GM19023 (cell line): Measurements from ENCODE around the gene RAB36.

Experiments used
- ATAC-seq: cut with Tn5 transposase; IDR thresholded peaks from one replicate; pipeline ENCODE4 v1.9.1; 2021; ENCODE audit warnings: mild to moderate bottlenecking, moderate library complexity; ENCODE audit not compliant: unreplicated experiment

RAB36 gene, protein sequence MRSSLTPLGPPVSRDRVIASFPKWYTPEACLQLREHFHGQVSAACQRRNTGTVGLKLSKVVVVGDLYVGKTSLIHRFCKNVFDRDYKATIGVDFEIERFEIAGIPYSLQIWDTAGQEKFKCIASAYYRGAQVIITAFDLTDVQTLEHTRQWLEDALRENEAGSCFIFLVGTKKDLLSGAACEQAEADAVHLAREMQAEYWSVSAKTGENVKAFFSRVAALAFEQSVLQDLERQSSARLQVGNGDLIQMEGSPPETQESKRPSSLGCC

DNA sequence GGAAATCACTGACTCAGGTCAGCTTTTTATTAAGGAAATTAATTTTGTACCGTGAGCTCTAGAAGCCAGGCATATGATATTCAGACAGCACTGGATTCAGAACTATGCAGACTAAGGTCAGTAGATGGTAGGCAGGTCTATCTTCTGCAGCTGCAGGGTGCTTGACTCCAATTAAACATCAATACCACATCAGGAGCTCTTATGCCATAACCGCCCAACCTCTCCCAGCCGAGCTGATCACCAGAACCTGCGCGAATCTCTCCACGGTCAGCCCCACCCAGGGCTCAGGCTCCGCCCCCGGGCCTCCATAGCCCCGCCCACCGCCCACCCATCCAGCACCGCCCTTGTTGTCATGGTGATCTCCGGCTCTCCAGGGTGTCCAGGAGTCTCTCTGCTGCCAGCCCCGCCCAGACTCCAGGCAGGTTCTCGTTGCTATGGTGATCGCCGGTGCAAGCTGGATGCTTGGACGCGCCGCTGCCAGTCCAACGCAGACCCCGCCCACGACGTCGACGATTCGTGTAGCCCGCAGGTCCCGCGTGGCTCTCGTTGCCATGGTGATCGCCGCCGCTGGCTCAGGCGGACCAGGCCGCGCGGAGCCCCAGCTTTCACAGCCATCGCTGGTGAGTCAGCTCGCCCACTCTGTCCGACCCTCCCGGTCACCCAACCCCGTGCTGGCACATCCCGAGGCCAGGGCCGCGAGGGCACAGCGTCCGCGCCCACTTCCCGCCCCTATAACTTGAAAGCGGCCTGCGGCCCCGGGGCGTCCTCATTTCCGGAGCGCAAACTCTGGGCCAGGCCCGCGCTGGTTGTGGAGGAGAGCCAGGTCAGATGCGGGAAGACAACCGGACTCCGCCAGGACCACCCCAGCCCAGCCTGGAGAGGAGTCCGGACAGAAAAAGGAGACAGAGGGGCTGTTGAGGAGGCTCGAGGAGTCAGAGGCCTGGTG is at the start of gene RAB36:
Gene RAB36, plus strand, starts transcription at position 546 of the 946 bp plus-strand sequence. CDS start 1,140 bp downstream, outside the sequence.
- no peak for ATAC-seq

DNA sequence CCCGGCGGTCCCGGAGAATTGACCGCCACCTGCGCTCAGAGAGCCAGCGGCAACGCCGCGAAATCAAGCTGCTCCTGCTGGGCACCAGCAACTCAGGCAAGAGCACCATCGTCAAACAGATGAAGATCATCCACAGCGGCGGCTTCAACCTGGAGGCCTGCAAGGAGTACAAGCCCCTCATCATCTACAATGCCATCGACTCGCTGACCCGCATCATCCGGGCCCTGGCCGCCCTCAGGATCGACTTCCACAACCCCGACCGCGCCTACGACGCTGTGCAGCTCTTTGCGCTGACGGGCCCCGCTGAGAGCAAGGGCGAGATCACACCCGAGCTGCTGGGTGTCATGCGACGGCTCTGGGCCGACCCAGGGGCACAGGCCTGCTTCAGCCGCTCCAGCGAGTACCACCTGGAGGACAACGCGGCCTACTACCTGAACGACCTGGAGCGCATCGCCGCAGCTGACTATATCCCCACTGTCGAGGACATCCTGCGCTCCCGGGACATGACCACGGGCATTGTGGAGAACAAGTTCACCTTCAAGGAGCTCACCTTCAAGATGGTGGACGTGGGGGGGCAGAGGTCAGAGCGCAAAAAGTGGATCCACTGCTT is 49.4 kb upstream of the RAB36 start:
- ATAC-seq: no peak

DNA sequence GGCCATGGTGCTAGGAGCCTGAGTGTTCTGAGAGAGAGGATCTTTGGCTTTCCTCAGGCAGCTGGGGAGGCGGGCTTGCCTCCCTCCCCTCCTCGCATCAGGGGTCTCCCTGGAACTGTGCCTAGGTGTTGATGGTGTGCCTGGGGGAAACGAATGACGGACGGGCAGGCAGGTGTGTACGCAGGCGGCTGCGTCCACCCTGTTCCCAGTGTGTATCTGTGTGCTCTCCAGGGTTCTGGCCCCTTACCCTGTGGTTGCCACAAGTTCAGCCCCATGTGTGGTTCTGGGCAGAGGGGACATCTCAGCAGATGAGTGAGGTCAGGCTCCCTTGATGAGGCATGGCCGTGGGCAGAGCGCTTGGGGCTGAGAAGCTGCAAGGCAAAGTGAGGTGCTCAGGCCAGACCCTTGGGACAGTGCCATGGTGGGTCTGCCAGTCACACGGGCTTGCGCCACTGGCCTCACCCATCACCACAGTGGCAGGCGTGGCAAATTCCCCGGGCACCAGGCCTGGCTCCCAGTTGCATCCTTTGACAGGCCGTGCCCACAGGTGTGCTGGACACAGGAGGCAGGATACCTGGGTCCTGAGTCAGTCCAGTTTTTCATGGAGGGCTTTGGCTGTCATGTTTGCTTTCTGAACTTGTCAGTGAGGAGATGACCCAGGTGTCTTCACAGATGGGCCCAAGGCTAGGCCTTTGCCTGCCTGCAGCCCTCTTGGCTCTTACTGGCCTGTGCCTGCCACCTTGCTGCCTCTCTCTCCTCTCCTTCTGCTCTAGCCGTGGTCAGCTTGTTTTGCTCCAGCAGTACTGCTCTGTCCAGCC is 47.7 kb upstream of the RAB36 start:
- no peak for ATAC-seq

DNA sequence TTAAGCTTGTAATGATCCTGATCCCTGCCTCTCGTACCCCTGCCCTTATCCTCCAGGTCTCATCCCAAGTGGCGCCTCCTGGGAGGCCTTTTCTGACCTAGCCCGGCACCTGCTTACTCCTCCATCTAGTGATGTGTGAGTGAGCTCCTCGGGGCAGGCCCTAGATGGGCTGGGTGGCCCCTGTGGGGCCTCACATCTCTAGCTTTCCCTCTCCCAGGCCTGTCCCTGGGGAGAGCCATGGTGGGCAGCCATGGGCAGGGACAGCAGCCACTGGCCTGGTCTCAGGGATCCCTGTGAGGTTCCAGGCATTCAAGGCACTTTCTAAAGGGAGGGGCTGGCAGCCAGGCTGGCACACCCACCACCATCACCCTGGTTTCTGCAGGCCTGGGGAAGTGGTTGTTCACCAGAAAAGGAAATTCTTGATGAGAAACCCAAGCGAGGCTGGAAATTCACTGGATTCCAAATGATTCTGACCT is 47.0 kb upstream of the RAB36 start:
- no peak for ATAC-seq

DNA sequence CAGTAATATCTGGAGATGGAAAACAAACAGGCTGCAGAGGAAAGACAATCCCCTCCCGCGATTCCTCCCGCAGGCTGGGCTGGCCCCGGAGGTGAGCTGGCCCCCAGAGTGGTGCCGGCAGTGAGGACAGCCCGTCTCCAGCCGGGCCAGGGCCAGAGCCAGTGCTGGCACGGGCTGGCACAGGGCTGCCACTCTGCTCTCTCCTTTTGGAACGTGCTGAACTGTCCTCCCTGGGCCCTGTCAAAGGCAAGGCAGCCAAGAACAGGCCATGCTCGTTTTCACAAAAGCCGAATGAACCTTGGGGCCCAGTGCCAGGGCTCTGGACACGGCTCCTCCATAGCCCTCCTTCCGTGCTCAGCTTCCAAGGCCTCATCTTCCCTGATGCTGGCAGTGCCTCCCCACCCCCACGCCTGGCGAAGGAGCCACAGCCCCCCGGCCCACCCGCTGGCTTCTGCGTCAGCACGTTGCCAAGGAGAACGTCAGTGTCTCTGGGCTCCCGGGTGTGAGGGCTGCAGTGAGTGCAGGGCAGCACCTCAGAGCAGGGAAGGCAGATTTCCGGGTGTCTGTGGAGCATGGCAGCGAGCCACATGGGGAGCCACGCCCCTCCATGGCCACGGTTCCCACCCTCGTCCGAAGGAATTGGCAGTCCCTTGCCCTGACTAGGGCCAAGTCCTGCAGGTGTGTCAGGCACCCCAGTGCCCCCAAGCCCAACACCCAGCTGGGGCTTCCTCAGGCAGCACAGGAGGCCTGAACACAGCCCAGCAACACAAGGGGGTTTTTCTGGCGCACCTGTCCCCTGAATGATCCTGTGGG is 46.4 kb upstream of the RAB36 start:
- ATAC-seq: no peak

DNA sequence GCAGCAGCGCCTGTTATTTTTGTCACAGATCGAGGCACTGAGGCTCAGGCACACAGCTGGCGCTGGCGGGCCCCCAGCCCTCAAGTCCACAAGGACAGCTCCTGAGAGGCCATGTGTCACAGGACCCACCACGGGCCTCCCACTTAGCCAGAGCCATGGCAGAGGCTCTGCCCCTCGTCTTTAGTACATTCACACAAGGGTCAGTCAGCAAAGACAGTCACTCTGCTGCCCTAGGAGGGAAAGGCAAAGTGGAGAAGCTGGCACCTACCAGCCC is 45.8 kb upstream of the RAB36 start:
- no peak for ATAC-seq

DNA sequence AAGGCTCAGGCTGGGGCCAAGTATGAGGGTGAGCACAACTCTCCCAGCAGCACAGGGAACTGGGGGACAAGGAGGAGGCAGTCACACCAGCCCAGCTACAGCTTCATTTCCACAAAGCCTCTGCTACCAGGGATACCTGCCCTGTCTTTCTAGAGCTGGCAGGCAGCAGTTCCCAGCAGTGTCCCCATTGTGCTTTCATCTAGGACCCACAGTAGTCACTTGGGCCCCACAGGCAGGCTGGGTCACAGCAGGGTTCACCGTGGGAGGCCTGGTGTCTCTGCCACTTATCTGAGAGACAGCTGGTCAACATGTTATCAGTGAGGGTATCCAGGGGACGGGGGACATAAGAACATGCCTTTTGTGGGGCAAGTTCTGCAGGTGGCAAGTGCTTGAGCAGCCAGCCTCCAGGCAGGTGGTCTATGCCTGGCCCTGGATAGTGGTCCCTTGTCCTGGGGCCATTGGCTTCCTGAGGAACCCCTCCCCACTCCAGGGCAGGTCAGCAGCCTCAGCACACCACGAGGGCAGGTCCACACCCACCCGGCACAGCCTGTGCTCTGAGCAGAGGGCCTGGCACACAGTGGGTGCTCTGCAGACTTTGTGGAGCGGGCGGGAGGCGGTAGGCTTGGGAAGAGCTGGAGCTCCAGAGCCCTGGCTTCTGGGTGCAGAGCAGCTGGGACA is 45.0 kb upstream of the RAB36 start:
- ATAC-seq: no peak

DNA sequence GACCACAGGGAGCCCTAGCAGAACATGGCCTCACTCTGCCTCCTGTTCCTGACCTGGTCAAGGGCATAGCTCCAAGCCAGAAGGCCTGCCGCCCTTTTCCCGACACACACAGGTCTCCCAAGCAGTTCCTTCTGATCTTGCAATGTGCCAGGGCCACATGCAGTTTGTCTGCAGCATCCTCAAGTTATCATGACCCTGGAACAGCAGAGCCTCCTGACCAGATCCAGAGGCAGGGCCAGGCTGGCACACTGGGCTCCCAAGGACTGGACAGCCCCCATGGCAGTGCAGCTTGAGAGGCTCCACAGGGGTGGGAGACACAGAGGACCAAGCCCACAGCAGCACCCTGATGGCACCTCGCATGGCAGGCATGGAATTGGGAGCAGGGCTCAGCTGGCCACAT is 43.8 kb upstream of the RAB36 start:
- ATAC-seq: no peak

DNA sequence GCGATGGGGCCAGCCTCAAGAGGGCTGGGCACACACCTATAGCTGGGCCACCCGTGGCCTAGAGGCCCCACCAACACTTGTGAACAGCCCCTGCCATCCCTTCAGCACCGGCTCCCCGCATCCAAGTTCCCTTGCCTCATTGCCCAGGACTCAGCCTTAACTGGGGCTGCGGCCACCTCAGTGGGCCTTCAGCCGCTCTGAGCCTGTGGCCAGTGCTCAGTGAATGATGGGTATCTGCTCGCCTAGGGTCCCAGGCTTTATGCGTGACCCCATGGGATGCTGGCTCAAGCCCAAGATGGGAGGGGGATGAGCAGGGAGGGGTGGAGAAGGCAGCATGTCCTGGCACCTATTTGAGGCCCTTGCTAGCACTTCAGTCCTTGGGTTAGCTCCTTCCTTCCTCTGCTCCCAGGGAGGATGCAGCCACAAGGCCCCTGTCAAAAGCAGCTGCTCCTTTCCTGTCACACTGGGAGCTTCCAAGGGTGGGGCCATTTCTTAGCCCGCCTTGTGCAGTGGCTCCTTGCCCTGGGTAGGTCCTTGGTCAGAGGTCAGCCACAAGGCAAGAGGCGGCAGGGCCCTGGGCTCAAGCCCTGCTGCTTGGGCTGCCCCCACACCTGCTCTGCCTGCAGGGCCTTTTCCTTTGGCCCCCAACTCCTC is 43.1 kb upstream of the RAB36 start:
- no peak for ATAC-seq

DNA sequence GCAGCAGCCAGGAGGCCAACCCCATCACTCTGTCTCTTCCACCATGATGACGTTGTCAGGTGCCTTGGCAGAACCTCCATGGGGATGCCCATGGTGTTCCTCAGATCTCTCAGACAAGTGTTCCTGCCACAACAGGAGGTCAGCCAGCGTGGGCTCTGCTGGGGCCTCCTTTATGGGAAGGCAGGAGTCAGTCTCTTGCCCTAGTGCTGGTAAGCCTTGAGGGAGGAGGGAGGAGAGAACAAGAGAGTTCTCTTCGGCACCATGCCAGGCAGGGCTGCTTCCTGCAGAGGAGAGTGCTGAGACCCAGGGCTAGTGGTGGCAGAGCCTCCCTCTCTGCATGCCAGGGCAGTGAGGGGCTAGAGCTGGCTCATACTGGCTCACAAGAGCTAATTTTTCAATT is 42.5 kb upstream of the RAB36 start:
- no peak for ATAC-seq

DNA sequence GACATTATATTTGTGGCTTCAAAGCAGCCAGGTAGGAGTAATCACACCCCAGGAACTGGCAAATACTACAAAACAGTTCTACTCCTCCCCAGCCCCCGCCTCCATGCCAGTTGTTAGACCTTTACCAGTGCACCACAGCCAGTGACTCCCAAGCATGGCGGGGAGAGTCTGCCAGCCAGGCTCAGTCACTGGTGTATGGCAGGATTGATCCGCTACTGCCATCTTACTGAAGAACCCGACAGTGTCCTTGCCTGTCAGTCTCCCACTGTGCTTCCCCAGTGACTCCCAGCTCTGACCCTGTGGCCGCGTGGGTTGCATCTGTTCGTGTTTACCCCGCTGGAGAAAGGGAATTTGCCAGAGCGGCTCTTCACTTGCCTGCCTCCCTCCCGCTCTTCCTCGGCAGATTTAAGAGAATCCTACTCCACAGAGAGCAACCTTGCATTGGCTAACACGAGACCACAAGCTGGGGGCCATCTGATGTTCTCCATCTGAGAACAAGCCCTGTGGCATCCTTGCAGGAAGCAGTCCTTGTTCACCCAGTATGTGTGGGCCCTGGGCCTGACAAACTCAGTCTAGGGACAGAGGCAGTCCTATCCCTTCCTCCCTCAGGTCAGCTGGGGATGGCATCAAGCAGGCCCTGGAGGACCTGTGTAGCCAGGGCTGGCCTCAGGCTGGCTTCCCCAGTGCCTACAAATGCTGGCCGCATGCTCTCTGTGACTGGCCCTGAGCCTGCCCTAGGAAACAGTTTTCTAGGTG is 41.9 kb upstream of the RAB36 start:
- ATAC-seq: no peak

DNA sequence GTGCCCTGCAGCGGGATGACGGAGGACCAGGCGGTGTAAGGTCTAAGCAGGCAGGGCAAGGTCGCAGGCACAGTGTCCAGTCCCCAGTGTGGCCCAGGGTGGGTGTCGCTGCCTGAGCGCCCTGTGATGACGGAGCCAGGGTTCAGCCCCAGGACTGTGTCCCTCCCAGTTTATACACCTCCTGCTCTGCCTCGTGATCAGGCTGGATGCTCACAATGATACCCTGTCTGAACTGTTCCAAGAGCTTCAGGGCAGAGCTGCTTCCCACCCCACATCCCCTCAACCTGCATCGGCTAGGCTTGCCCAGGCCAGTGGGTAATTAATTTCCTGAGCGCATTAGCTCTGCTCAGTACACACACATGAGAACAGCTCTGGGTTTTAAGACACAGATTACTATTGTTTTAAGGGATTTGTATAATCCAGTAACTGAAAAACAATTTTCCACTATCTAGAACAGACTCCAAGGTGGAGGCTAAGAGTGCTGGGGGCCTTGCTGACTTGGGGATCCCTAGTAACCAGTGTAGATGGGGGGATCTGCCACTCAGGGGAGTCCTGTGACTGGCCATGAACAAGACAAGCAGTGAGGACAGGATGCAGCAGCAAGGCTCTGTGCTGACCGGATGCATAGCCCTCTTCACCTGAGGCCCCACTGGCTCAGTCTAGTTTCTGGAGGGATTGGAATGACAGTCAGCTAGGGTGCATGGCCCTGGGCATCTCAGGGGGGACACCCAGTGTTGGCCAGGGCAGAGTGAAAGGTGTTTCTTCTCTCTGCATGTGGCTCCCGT is 40.9 kb upstream of the RAB36 start:
- no peak for ATAC-seq

DNA sequence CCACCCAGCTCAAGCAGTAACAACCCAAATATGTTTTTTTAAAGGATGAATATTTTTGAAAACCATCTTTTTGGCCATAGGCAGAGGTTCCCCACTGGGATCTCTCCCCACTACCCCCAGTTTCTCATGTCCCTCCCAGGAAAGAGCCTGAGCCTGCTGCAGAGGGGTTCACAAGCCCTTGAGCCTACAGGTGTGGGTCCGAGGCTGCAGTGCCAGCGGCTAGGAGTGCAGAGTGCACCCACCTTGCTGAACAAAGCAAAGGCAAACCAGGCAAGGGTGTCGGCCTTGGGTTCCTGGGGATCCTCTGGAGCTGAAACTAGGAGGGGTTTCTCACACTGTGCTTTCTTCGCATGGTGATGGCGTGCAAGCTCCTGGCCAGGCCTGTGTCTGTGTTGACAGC is 40.0 kb upstream of the RAB36 start:
- no peak for ATAC-seq

DNA sequence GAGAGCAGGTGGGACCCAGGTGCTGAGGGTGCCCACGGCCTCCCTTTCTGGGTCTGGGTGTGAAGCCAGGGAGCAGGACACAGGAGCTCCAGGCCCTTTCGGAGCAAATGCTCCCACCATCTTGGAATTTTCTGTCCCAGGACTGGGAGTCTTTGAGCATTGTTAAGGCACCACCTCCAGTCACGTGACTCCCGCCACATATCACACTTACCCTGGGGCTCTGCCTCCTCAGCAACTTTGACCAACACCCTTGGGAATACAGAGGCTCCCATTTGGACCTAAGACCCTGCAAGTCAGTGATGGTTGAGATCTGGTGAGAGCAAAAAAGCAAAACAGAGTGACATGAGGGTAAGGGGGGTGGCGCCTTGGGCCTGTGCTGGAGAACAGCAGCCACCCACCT is 39.4 kb upstream of the RAB36 start:
- no peak for ATAC-seq

DNA sequence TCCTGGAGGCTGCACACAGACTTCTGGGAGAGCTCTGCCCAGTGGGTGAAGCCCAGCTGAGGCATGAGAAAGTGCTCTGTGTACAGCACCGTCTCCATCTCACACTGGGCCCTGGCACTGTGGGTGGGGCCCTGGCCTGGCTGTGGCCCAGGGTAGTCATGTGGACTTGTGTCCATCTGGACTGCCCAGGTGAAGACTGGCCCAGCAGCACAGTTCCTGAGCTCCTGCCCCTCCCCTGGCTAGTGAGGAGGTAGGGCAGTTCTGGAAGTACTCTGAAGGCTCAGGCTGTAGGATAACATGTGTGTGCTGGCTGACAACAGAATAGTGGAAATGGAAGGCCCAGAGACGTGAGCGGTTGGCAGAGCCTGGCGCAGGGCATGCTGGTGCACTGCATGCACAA is 38.9 kb upstream of the RAB36 start:
- no peak for ATAC-seq

DNA sequence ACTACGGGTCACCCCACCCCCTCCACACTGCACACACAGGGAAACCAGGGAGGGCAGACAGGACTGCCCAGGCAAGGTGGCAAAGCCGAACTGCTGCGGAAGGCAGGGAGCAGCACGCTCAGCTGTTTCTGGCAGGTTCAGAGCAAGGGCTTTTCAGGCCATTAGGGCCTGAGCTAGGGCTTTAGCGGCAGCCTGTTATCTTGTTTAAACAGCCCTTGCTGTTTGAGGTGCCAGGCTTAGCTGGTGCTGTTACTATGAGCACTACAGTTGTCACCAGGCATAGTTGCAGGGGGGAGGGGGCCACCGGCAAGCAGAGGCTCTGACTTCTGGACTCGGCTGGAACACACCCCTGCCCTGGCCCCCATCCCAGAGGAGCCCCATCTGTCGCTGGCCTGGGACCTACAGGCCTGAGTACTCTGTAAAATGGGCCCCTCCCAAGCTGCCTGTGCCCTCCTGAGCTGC is 38.3 kb upstream of the RAB36 start:
- no peak for ATAC-seq

DNA sequence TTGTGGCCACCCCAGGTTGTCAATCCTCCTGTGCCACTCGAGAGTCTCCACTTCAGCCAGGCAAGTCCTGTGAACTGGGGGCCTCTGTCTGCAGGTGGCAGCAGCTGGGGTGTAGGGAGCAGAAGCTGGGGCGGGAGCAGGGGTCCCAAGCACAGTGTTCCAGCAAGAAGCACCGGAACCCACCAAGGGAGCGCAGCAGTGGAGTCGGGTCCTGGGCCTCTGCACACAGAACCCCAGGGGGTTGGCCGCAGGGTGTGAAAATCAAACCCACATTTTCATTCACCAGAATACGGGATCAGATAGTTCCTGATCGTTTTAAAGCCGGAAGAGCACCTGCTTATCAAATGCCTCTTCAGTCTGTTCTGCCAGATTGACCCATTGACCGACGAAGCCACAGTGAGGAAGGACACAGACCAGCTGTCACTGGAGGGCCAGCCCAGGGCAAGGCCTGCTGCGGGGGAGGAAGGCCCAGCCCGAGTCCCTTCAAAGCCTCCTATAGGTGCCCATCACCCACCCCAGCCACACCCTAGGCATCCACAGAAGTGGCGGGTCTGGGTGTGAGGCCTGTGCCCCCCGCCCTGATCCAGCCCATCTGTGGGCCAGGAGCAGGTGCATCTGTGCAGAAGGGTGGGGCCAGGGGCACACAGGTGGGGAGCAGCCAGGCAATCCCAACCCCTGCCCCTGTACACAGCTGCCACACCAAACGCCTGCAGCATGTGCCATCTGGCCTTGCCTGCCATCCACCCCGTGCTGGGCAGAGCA is 37.6 kb upstream of the RAB36 start:
- no peak for ATAC-seq
